Activated CD8-positive, alpha-beta T cell treated with anti-CD3 and anti-CD28 coated beads, Interleukin-2, amount 10 ng/mL, durations not matched to agents 7 days and 5 days (primary cell): ENCODE measurements around the gene LCE6A. TPM values are rescaled to one million over a fixed set of nuclear protein-coding genes. Genes with fewer than 3 reads are reported as not detected.

Source experiments
- ATAC-seq: fragments of 150-1000 bp; cut with Tn5 transposase; one replicate; pipeline ENCODE4 v1.10.0; 2021; ENCODE audit warnings: moderate library complexity
- CTCF ChIA-PET: fragments of 350-600 bp; sonication (Branson Sonifier 250); formaldehyde crosslinking; loops from one replicate; lab custom pipeline; 2021; ENCODE audit warnings: antibody characterized with exemption; lab: Charles Lee
- POLR2A ChIA-PET: fragments of 350-600 bp; sonication (Branson Sonifier 250); formaldehyde crosslinking; loops from one replicate; lab custom pipeline; 2021; ENCODE audit warnings: antibody characterized with exemption; lab: Charles Lee
- DNase-seq: peaks from one replicate; pipeline ENCODE4 v3.0.0-alpha.2; 2020
- H3K27ac Mint-ChIP-seq: one replicate; pipeline ENCODE4 v1.8.0; 2021; ENCODE audit warnings: mild to moderate bottlenecking, mixed read lengths
- H3K27me3 Mint-ChIP-seq: one replicate; pipeline ENCODE4 v1.8.0; 2021; ENCODE audit warnings: low read depth, mixed read lengths
- H3K36me3 Mint-ChIP-seq: one replicate; pipeline ENCODE4 v1.8.0; 2021; ENCODE audit warnings: low read depth, mixed read lengths
- H3K4me1 Mint-ChIP-seq: one replicate; pipeline ENCODE4 v1.8.0; 2021; ENCODE audit warnings: low read depth, mixed read lengths
- H3K4me3 Mint-ChIP-seq: one replicate; pipeline ENCODE4 v1.8.0; 2021; ENCODE audit warnings: mild to moderate bottlenecking, mixed read lengths
- H3K9me3 Mint-ChIP-seq: one replicate; pipeline ENCODE4 v1.8.0; 2022; ENCODE audit warnings: mixed read lengths; ENCODE audit not compliant: insufficient read depth
- total RNA-seq, 2 experiments: library from RNA; stranded (reverse); gene quantifications; one replicate each; pipeline ENCODE4 v1.2.3, GENCODE V29; 2021

The LCE6A gene, protein sequence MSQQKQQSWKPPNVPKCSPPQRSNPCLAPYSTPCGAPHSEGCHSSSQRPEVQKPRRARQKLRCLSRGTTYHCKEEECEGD
- total RNA-seq = not detected

DNA sequence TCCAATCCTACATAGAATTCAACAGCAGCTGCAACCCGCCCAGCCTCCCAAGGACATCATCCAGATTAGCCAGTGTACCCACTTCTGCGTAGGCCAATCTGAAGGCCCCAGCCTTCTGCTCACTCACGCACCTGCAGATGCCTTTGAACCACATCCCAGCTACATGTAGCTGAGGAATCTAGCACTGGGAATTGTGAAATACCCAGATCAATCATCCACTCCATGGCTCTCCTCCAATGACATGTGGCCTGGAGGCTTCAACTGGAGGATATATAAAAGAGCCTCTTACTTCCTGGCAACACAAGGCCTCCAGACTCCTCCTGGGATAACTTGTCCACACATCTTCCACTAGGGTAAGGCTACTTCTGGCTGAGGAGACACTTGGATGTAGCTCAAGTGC lies at the start of gene LCE6A:
Gene LCE6A, plus strand, starts transcription at position 301 of the 400 bp plus-strand sequence. CDS start 665 bp downstream, outside the sequence.
- POLR2A ChIA-PET = no interaction called here
- CTCF ChIA-PET = no interaction called here
- Mint-ChIP-seq H3K4me3 (no peak within 1 kb of the TSS), H3K27me3 (peaks cover 4% of the 10 kb centered on the region), H3K27ac (no peak within 1 kb of the TSS), H3K4me1 (no peaks in the 10 kb centered on the region), H3K36me3 (no peaks in the 10 kb centered on the region), H3K9me3 (no peaks in the 10 kb centered on the region)
- DNase-seq = no peak
- no peak for ATAC-seq

DNA sequence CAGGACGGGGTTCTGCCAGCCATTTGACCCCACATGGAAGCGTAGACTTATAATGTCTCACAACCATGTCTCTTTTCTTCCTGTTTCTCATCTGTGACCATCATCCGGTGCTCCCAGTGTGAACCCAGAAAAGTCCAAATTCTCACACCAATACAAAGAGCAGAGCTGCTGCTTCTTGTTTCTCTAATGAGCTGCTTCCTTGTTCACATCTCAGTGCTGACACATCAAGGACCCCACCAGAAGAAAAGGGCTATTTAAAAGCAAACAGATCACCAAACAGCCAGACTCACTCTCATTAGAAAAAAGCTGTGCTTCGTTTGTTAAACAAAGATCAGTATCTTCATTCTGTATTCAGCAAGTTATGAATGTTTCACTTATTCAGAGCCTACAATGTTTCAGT lies 47.0 kb upstream of the LCE6A start:
- ChIA-PET POLR2A (no interaction called here), CTCF (no interaction called here)
- no peak overlapping the region for H3K4me3 Mint-ChIP-seq
- H3K36me3 Mint-ChIP-seq = no peaks in the 10 kb centered on the region
- H3K27me3 Mint-ChIP-seq = peaks cover 2% of the 10 kb centered on the region
- no peaks in the 10 kb centered on the region for H3K4me1 Mint-ChIP-seq
- DNase-seq (no peak), ATAC-seq (no peak)
- H3K9me3 Mint-ChIP-seq = no peaks in the 10 kb centered on the region
- H3K27ac Mint-ChIP-seq = no peak overlapping the region

DNA sequence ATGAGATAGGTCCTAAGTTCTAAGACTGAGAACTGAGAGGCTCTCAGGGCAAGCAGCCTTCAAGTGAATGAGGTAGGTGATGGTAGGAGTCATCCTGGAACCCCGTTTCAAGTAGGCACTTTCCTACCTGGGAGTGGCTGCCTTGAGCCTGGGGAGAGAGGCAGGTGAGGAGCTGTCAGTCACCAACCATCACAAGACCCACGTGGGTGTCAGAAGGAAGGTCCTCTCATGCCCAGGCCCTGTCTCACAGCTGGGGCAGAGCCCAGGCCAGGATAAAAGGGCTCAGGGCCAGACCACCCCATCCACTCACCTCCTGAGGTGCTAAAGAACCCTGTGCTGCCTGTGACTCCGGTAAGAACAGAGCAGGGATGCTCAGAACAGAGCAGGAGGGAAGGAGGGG lies 46.2 kb upstream of the LCE6A start, which contains the start of gene LCE1D:
Gene LCE1D, plus strand, starts transcription at position 301 of the 400 bp plus-strand sequence. CDS start 1,074 bp downstream, outside the sequence.
- ATAC-seq = no peak
- no peak within 1 kb of the TSS for H3K4me3 Mint-ChIP-seq
- ChIA-PET CTCF (no interaction called here), POLR2A (no interaction called here)
- no peak for DNase-seq
- H3K36me3 Mint-ChIP-seq = no peaks in the 10 kb centered on the region
- no peaks in the 10 kb centered on the region for H3K9me3 Mint-ChIP-seq
- H3K27me3 Mint-ChIP-seq = peaks cover 2% of the 10 kb centered on the region
- H3K4me1 Mint-ChIP-seq = no peaks in the 10 kb centered on the region
- H3K27ac Mint-ChIP-seq = no peak within 1 kb of the TSS

DNA sequence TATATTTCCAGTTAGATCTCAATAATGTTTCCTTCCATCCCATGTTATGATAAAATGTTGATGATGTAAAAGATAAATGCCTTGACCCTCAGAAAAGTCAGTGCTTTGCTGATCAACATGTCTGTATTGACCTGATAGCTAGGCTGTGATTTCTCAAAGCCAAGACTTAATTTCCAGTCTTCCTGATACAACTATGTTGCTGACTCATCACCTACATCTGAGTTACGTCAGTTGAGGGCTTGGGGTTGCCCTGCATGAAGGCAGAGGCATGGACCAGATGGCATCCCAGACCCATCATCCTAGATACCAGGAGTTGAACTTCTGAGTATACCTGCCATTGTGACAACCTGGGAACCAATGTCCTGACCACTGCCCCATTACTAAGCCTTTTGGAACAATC lies 41.3 kb upstream of the LCE6A start:
- ChIA-PET CTCF (no interaction called here), POLR2A (no interaction called here)
- no peaks in the 10 kb centered on the region for H3K4me1 Mint-ChIP-seq
- H3K27me3 Mint-ChIP-seq = peaks cover 2% of the 10 kb centered on the region
- no peak for DNase-seq
- no peak overlapping the region for H3K4me3 Mint-ChIP-seq
- no peak for ATAC-seq
- no peaks in the 10 kb centered on the region for H3K36me3 Mint-ChIP-seq
- no peaks in the 10 kb centered on the region for H3K9me3 Mint-ChIP-seq
- H3K27ac Mint-ChIP-seq = no peak overlapping the region

DNA sequence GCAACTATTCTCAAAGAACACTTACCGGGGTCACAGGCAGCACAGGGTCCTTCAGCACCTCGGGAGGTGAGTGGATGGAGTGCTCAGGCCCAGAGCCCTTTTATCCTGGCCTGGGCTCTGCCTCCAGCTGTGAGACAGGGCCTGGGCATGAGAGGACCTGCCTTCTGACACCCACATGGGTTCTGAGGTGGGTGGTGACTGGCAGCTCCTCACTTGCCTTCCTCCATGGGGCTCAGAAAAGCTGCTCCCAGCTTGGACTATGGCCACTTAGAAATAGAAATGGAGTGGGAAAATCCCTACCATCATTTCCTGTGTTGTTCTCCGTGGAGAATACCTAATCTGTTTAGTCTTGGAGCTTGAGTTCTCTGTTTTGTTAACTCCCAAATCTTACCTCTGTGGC lies 36.1 kb upstream of the LCE6A start, which contains the start of gene LCE1C:
Gene LCE1C, minus strand, starts transcription at position 76 of the 400 bp plus-strand sequence. CDS start 1,173 bp downstream, outside the sequence.
- no peak for DNase-seq
- Mint-ChIP-seq H3K4me1 (no peaks in the 10 kb centered on the region), H3K9me3 (no peaks in the 10 kb centered on the region), H3K4me3 (no peak within 1 kb of the TSS), H3K27ac (no peak within 1 kb of the TSS), H3K27me3 (peaks cover 2% of the 10 kb centered on the region), H3K36me3 (no peaks in the 10 kb centered on the region)
- ChIA-PET CTCF (no interaction called here), POLR2A (no interaction called here)
- no peak for ATAC-seq

DNA sequence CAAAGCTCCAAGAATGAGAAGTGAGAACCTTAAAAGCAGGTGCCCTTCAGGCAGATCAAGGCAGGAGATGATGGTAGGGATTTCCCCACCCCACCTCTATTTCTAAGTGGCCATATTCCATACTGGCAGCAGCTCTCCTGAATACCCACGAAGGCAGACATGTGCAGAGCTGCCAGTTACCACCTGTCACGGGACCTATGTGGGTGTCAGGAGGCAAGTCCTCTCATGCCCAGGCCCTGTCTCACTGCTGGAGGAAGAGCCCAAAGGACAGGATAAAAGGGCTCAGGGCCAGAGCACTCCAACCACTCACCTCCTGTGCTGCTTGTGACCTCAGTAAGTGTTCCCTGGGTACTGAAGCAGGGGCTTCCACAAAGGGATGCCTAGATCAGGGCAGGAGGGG lies 31.6 kb upstream of the LCE6A start:
- H3K36me3 Mint-ChIP-seq = no peaks in the 10 kb centered on the region
- no peaks in the 10 kb centered on the region for H3K9me3 Mint-ChIP-seq
- POLR2A ChIA-PET = no interaction called here
- peaks cover 2% of the 10 kb centered on the region for H3K27me3 Mint-ChIP-seq
- H3K4me1 Mint-ChIP-seq = no peaks in the 10 kb centered on the region
- no peak overlapping the region for H3K4me3 Mint-ChIP-seq
- CTCF ChIA-PET = no interaction called here
- DNase-seq (no peak), ATAC-seq (no peak)
- no peak overlapping the region for H3K27ac Mint-ChIP-seq

DNA sequence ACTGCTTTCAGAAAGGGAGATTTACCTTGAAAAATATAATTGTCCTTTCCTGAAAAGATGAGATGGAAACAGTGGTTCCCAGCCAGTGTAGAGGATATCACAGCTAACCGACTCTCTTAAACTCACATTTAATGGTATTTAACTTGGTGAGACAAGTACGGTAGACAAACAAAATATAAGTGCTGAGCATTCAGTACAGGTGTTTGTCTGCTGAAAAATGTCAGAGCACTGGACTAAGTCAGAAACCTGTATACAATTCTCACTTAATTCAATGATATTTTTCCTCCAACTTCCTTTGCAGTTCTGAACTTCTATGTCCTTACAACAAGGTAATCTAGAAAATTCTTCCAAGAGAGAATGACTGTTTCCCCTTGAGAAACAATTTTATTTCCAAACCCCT lies 31.0 kb upstream of the LCE6A start, which contains the start of gene LCE1B:
Gene LCE1B, plus strand, starts transcription at position 301 of the 400 bp plus-strand sequence. CDS start 476 bp downstream, outside the sequence.
- Mint-ChIP-seq H3K27me3 (peaks cover 2% of the 10 kb centered on the region), H3K36me3 (no peaks in the 10 kb centered on the region), H3K9me3 (no peaks in the 10 kb centered on the region), H3K27ac (no peak within 1 kb of the TSS), H3K4me3 (no peak within 1 kb of the TSS), H3K4me1 (no peaks in the 10 kb centered on the region)
- ATAC-seq (no peak), DNase-seq (no peak)
- ChIA-PET CTCF (no interaction called here), POLR2A (no interaction called here)

DNA sequence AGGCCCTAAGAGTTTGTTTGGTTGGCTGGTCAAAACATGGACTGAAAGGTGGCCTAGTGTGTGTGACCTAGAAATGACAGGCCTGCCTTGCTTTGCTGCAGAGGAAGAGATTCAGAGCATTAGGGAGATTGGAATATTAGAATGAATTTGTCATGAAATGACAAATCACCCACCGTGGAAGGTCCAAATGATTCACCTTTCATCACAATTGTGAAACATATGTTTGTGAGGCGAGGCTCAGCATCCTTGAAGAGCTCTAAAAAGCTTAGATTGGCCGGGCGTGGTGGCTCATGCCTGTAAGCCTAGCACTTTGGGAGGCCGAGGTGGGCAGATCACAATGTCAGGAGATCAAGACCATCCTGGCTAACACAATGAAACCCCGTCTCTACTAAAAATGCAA lies 25.3 kb upstream of the LCE6A start:
- DNase-seq = no peak
- no peaks in the 10 kb centered on the region for H3K4me1 Mint-ChIP-seq
- no peaks in the 10 kb centered on the region for H3K36me3 Mint-ChIP-seq
- no peak overlapping the region for H3K27ac Mint-ChIP-seq
- no peaks in the 10 kb centered on the region for H3K9me3 Mint-ChIP-seq
- ChIA-PET CTCF (no interaction called here), POLR2A (no interaction called here)
- H3K4me3 Mint-ChIP-seq = no peak overlapping the region
- ATAC-seq = no peak
- H3K27me3 Mint-ChIP-seq = no peaks in the 10 kb centered on the region

DNA sequence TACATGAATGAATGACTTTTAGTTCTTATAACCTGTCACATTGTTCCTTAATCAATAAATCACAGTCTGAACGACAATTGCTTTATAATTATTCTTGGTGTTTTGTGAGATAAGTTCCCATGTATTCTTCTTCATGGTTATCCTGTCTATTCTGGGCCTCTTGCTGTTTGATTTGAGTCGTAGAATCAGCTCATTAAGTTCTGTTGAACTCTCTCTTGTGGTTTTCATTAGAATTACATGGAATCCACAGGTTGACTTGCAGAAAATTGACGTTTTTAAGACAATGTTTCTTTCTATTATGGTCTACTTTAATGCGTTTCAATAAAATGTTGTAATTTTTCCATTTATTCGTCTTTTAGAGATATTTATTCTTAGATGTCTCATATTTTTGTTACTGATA lies 19.4 kb upstream of the LCE6A start:
- Mint-ChIP-seq H3K36me3 (no peaks in the 10 kb centered on the region), H3K27me3 (peaks cover 8% of the 10 kb centered on the region), H3K27ac (no peak overlapping the region), H3K9me3 (no peaks in the 10 kb centered on the region), H3K4me1 (no peaks in the 10 kb centered on the region), H3K4me3 (no peak overlapping the region)
- ATAC-seq (no peak), DNase-seq (no peak)
- ChIA-PET POLR2A (no interaction called here), CTCF (no interaction called here)

DNA sequence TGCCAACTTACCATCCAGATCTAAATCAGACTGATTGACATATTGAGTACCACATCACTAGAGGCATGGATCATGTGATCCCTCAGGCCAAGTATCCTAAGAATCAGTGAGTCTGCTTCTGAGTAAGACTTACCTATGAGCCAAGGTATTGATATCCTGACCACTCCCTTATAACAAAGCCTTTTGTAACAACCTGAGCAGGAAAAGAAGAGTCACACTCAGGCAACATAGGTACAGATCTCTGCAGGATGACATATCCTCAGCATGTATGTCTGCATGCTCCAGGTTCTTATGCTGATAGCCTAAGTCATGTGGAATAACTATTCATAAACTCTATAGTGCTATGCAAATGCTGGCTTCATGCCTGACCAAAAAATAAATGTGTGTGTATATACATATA lies 17.7 kb upstream of the LCE6A start:
- no peak overlapping the region for H3K4me3 Mint-ChIP-seq
- H3K36me3 Mint-ChIP-seq = no peaks in the 10 kb centered on the region
- no peaks in the 10 kb centered on the region for H3K9me3 Mint-ChIP-seq
- ATAC-seq = no peak
- POLR2A ChIA-PET = no interaction called here
- H3K4me1 Mint-ChIP-seq = no peaks in the 10 kb centered on the region
- peaks cover 8% of the 10 kb centered on the region for H3K27me3 Mint-ChIP-seq
- no peak for DNase-seq
- no peak overlapping the region for H3K27ac Mint-ChIP-seq
- CTCF ChIA-PET = no interaction called here

DNA sequence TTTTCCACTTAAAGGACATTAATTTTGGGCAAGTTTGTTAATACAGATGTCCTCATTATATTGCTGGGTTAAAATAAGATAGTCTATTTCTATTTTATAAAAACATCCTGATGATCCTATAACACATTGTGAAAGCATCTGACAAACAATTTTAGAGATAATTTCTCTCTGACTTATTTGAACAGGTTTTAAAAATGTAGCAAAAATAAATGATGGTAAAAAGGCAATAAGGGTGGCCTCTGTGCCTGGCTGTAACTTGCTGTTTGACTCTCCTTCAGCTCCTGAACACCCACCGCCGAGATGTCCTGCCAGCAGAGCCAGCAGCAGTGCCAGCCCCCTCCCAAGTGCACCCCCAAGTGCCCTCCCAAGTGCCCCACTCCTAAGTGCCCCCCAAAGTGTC lies 15.5 kb upstream of the LCE6A start, which contains the start of gene LCE1A:
Gene LCE1A, plus strand, starts transcription at position 301 of the 400 bp plus-strand sequence. Its CDS starts 0 bp downstream, at position 301.
- Mint-ChIP-seq H3K36me3 (no peaks in the 10 kb centered on the region), H3K4me3 (no peak within 1 kb of the TSS), H3K27me3 (peaks cover 8% of the 10 kb centered on the region), H3K4me1 (no peaks in the 10 kb centered on the region), H3K9me3 (no peaks in the 10 kb centered on the region), H3K27ac (no peak within 1 kb of the TSS)
- ChIA-PET POLR2A (no interaction called here), CTCF (no interaction called here)
- no peak for ATAC-seq
- DNase-seq = no peak

DNA sequence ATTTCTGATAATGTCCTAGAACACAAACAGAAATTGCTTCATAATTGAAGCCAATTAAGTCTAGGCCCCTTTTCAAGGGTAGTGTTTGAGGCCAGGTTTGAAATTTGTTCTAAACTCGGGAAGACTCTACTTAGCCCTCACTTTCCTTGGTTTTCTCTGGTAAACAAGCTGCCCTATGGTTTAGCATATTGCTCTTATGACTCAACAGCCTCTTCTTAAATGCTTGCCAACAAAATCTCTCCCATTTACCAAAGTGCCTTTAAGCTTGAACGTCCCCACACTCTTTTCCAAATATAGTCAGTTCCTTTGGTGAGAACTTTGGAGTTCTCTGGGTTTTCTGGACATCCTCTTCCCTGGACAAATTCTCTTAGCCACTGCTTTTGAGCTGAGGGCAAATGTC lies 5.8 kb upstream of the LCE6A start:
- Mint-ChIP-seq H3K27ac (no peak overlapping the region), H3K27me3 (peaks cover 2% of the 10 kb centered on the region), H3K9me3 (no peaks in the 10 kb centered on the region), H3K4me1 (no peaks in the 10 kb centered on the region), H3K36me3 (no peaks in the 10 kb centered on the region), H3K4me3 (no peak overlapping the region)
- DNase-seq = no peak
- ChIA-PET POLR2A (no interaction called here), CTCF (no interaction called here)
- ATAC-seq = no peak

DNA sequence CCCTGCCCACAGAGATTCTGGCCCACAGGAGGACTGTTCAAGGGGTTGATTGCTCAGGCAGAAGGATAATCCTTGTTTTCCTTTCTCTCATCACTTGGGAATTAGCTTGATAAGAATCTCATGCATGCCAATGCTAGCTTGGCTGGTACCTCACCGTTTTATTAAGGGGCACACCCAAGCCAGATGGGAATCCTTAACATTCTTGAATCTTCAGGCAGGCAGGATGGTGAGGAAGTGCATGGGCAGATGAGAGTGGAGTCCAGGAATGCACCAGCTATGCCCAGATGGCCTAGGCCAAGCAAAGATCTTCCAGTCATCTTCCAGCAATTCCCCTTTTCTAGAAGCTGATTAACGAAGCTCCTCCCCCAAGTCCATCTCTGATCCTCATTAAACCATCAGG lies 13.0 kb downstream of the LCE6A start:
- Mint-ChIP-seq H3K27ac (no peak overlapping the region), H3K4me3 (no peak overlapping the region), H3K4me1 (no peaks in the 10 kb centered on the region), H3K9me3 (no peaks in the 10 kb centered on the region), H3K36me3 (no peaks in the 10 kb centered on the region), H3K27me3 (peaks cover 3% of the 10 kb centered on the region)
- POLR2A ChIA-PET = no interaction called here
- DNase-seq = no peak
- ATAC-seq = no peak
- CTCF ChIA-PET = interaction anchor here (1.3 kb wide), 1 partner anchor 14 kb away, joined by 7 read pairs; no protein-coding TSS in a partner anchor
